ENCODE measurements around the gene WDR20.

WDR20 gene

GRCh38 chr14:102154821-102155549 is 15.3 kb downstream of the WDR20 start:
- Histone ChIP-seq H3K36me3 (ENCODE audit: control insufficient read depth, insufficient read depth, low read length) (peaks cover 5% of the 10 kb centered on the region), H3K27me3 (replicated peaks; ENCODE audit: control insufficient read depth, insufficient read depth, low read length) (no peaks in the 10 kb centered on the region), H3K4me3 (replicated peaks; ENCODE audit: low read depth, low read length) (no peak overlapping the region)
- no peak for TF ChIP-seq CTCF (IDR thresholded peaks at IDR 0.05; ENCODE audit: insufficient read depth, low read length, poor library complexity, severe bottlenecking)
- no peak for DNase-seq (ENCODE audit: extremely low read depth, insufficient read length)

- no peak for DNase-seq (ENCODE audit: extremely low read depth, insufficient read length)
- peaks cover 2% of the 10 kb centered on the region for H3K36me3 ChIP-seq (ENCODE audit: control insufficient read depth, insufficient read depth, low read length)
- H3K27me3 ChIP-seq (replicated peaks; ENCODE audit: control insufficient read depth, insufficient read depth, low read length): no peaks in the 10 kb centered on the region
- H3K4me3 ChIP-seq (replicated peaks; ENCODE audit: low read depth, low read length): no peak overlapping the region
- TF ChIP-seq CTCF (IDR thresholded peaks at IDR 0.05; ENCODE audit: insufficient read depth, low read length, poor library complexity, severe bottlenecking): no peak
Observed at GRCh38 chr14:102157346-102157745, 17.6 kb downstream of the WDR20 start.

- Histone ChIP-seq H3K4me3 (replicated peaks; ENCODE audit: low read depth, low read length) (no peak overlapping the region), H3K36me3 (ENCODE audit: control insufficient read depth, insufficient read depth, low read length) (peaks cover 2% of the 10 kb centered on the region), H3K27me3 (replicated peaks; ENCODE audit: control insufficient read depth, insufficient read depth, low read length) (no peaks in the 10 kb centered on the region)
- no peak for TF ChIP-seq CTCF (IDR thresholded peaks at IDR 0.05; ENCODE audit: insufficient read depth, low read length, poor library complexity, severe bottlenecking)
- no peak for DNase-seq (ENCODE audit: extremely low read depth, insufficient read length)
Observed at GRCh38 chr14:102158797-102159196, 19.1 kb downstream of the WDR20 start.

- Histone ChIP-seq H3K36me3 (ENCODE audit: control insufficient read depth, insufficient read depth, low read length) (peaks cover 2% of the 10 kb centered on the region), H3K4me3 (replicated peaks; ENCODE audit: low read depth, low read length) (no peak overlapping the region), H3K27me3 (replicated peaks; ENCODE audit: control insufficient read depth, insufficient read depth, low read length) (no peaks in the 10 kb centered on the region)
- no peak for TF ChIP-seq CTCF (IDR thresholded peaks at IDR 0.05; ENCODE audit: insufficient read depth, low read length, poor library complexity, severe bottlenecking)
- DNase-seq (ENCODE audit: extremely low read depth, insufficient read length): no peak
Observed at GRCh38 chr14:102159841-102160240, 20.1 kb downstream of the WDR20 start.

- no peak overlapping the region for H3K4me3 ChIP-seq (replicated peaks; ENCODE audit: low read depth, low read length)
- TF ChIP-seq CTCF (IDR thresholded peaks at IDR 0.05; ENCODE audit: insufficient read depth, low read length, poor library complexity, severe bottlenecking): no peak
- DNase-seq (ENCODE audit: extremely low read depth, insufficient read length): no peak
- peaks cover 2% of the 10 kb centered on the region for H3K36me3 ChIP-seq (ENCODE audit: control insufficient read depth, insufficient read depth, low read length)
- H3K27me3 ChIP-seq (replicated peaks; ENCODE audit: control insufficient read depth, insufficient read depth, low read length): no peaks in the 10 kb centered on the region
Observed at GRCh38 chr14:102162487-102162886, 22.8 kb downstream of the WDR20 start.

- no peaks in the 10 kb centered on the region for H3K27me3 ChIP-seq (replicated peaks; ENCODE audit: control insufficient read depth, insufficient read depth, low read length)
- no peaks in the 10 kb centered on the region for H3K36me3 ChIP-seq (ENCODE audit: control insufficient read depth, insufficient read depth, low read length)
- H3K4me3 ChIP-seq (replicated peaks; ENCODE audit: low read depth, low read length): no peak overlapping the region
- no peak for TF ChIP-seq CTCF (IDR thresholded peaks at IDR 0.05; ENCODE audit: insufficient read depth, low read length, poor library complexity, severe bottlenecking)
- DNase-seq (ENCODE audit: extremely low read depth, insufficient read length): no peak
Observed at GRCh38 chr14:102164241-102164641, 24.5 kb downstream of the WDR20 start.

Data from GM06990 (cell line).